BJ (cell line): ENCODE data around the gene SUGCT. TPM values are rescaled to one million over a fixed set of nuclear protein-coding genes. Genes with fewer than 3 reads are reported as not detected.
"Not testable (repeated sequence)": the region's sequence is repeated elsewhere in the genome, so short reads cannot be mapped to it uniquely, and the experiment has no call there.

Source experiments
- CTCF ChIA-PET: fragments of 350-600 bp; formaldehyde crosslinking; extraction: SDS; loops from one replicate; lab custom pipeline; 2021; ENCODE audit warnings: antibody characterized with exemption, inconsistent platforms; lab: Yijun Ruan, JAX
- POLR2A ChIA-PET: fragments of 300-600 bp; sonication (Branson Sonifier 250); formaldehyde crosslinking; extraction: SDS; loops from one replicate; lab custom pipeline; 2021; ENCODE audit warnings: antibody characterized with exemption; lab: Charles Lee
- DNase-seq: peaks from one replicate; pipeline ENCODE4 v3.0.0-alpha.2; 2011; ENCODE audit warnings: low read depth
- H3K27me3 ChIP-seq: 2 replicates; pipeline ENCODE4 v1.6.0; 2011; ENCODE audit warnings: low read length; ENCODE audit not compliant: control insufficient read depth, insufficient read depth
- H3K36me3 ChIP-seq: 2 replicates; pipeline ENCODE4 v1.5.1; 2011; ENCODE audit warnings: low read length; ENCODE audit not compliant: control insufficient read depth, insufficient read depth
- H3K4me3 ChIP-seq: 2 replicates; pipeline ENCODE4 v1.5.1; 2011; ENCODE audit warnings: low read depth, mild to moderate bottlenecking, control low read depth, low read length
- polyA plus RNA-seq: library from polyadenylated mRNA; depleted of rRNA; stranded (reverse); fragments of >200 nt; gene quantifications from 2 replicates; pipeline ENCODE4 v1.2.3, GENCODE V29; 2011
- TF ChIP-seq, protein P1 (sequence below): IDR thresholded peaks from 2 replicates; pipeline ENCODE4 v1.5.1; 2011; ENCODE audit warnings: low read depth, mild to moderate bottlenecking, control low read depth, inconsistent platforms, low read length, moderate library complexity; ENCODE audit not compliant: insufficient read depth

SUGCT gene
- polyA plus RNA-seq, 1 experiment = 10.6 TPM

GRCh38 chr7:40612298-40612697 is 477.5 kb downstream of the SUGCT start:
- ChIA-PET POLR2A (no interaction called here), CTCF (no interaction called here)
- DNase-seq = no peak
- Histone ChIP-seq H3K36me3 (no peaks in the 10 kb centered on the region), H3K27me3 (no peaks in the 10 kb centered on the region), H3K4me3 (no peak overlapping the region)
- TF ChIP-seq, protein P1, sequence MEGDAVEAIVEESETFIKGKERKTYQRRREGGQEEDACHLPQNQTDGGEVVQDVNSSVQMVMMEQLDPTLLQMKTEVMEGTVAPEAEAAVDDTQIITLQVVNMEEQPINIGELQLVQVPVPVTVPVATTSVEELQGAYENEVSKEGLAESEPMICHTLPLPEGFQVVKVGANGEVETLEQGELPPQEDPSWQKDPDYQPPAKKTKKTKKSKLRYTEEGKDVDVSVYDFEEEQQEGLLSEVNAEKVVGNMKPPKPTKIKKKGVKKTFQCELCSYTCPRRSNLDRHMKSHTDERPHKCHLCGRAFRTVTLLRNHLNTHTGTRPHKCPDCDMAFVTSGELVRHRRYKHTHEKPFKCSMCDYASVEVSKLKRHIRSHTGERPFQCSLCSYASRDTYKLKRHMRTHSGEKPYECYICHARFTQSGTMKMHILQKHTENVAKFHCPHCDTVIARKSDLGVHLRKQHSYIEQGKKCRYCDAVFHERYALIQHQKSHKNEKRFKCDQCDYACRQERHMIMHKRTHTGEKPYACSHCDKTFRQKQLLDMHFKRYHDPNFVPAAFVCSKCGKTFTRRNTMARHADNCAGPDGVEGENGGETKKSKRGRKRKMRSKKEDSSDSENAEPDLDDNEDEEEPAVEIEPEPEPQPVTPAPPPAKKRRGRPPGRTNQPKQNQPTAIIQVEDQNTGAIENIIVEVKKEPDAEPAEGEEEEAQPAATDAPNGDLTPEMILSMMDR = no peak

- DNase-seq = no peak
- Histone ChIP-seq H3K36me3 (no peaks in the 10 kb centered on the region), H3K4me3 (no peak overlapping the region), H3K27me3 (no peaks in the 10 kb centered on the region)
- ChIA-PET CTCF (interaction anchor here (0.9 to 1.6 kb wide), 2 partner anchors 13 to 22 kb away, joined by 3 read pairs; no protein-coding TSS in a partner anchor), POLR2A (interaction anchor here (0.5 kb wide), 1 partner anchor 18 kb away, joined by 3 read pairs; no protein-coding TSS in a partner anchor)
- TF ChIP-seq, protein P1 = no peak
Observed at GRCh38 chr7:40619647-40620046, 484.8 kb downstream of the SUGCT start.

- H3K36me3 ChIP-seq = no peaks in the 10 kb centered on the region
- ChIA-PET CTCF (interaction anchor here (0.7 kb wide), 1 partner anchor 11 kb away, joined by 3 read pairs; no protein-coding TSS in a partner anchor), POLR2A (no interaction called here)
Observed at GRCh38 chr7:40621592-40621998, 486.8 kb downstream of the SUGCT start.

GRCh38 chr7:40622941-40623501 is 488.2 kb downstream of the SUGCT start:
- ChIA-PET POLR2A (no interaction called here), CTCF (no interaction called here)
- no peak for DNase-seq
- no peaks in the 10 kb centered on the region for H3K36me3 ChIP-seq
- TF ChIP-seq, protein P1 = no peak
- H3K27me3 ChIP-seq = no peaks in the 10 kb centered on the region
- no peak overlapping the region for H3K4me3 ChIP-seq

More at GRCh38 chr7:40621592-40621998, 486.8 kb downstream of the SUGCT start:
- Histone ChIP-seq H3K4me3 (no peak overlapping the region), H3K27me3 (no peaks in the 10 kb centered on the region)
- DNase-seq = no peak
- TF ChIP-seq, protein P1 = no peak

GRCh38 chr7:40623863-40624262 is 489.1 kb downstream of the SUGCT start:
- no peak for DNase-seq
- H3K36me3 ChIP-seq = no peaks in the 10 kb centered on the region
- no peak overlapping the region for H3K4me3 ChIP-seq
- ChIA-PET POLR2A (no interaction called here), CTCF (no interaction called here)
- H3K27me3 ChIP-seq = no peaks in the 10 kb centered on the region
- TF ChIP-seq, protein P1 = no peak

DNA sequence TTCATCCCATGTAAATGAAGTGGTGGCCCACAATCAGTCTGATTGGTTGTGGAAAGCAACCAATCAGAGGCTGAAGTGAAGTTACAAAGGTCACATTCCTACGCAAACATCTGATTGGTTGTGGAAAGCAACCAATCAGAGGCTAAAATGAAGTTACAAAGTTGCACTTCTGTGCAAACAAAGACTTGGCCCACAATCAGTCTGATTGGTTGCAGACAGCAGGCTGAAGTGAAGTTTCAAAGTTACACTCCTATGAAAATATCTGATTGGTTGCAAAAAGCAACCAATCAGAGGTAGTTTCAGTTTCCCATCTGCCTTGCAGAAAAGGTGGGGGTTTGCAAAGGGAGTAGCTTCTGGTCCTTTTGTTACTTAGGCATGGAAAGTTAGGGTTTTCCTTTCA is 492.6 kb downstream of the SUGCT start:
- H3K4me3 ChIP-seq, H3K27me3 ChIP-seq, POLR2A ChIA-PET, H3K36me3 ChIP-seq, DNase-seq, CTCF ChIA-PET: not testable (repeated sequence)
